ENCODE results near the gene CIART.
"Not testable (repeated sequence)": the region's sequence is repeated elsewhere in the genome, so short reads cannot be mapped to it uniquely, and the experiment has no call there.

CIART gene

GRCh38 chr1:150309758-150310508 lies 27.6 kb downstream of the CIART start:
- DNase-seq (ENCODE audit: low read depth in 2 of 2) = no peak

- no peak for DNase-seq (ENCODE audit: low read depth in 2 of 2)
Observed at GRCh38 chr1:150311762-150312161, 29.4 kb downstream of the CIART start.

- not testable (repeated sequence) for DNase-seq (ENCODE audit: low read depth in 2 of 2)
Observed at GRCh38 chr1:150314691-150315090, 32.3 kb downstream of the CIART start.

- DNase-seq (ENCODE audit: low read depth in 2 of 2) = no peak
Observed at GRCh38 chr1:150320667-150320978, 38.3 kb downstream of the CIART start.

- no peak for DNase-seq (ENCODE audit: low read depth in 2 of 2)
Observed at GRCh38 chr1:150321826-150322166, 39.4 kb downstream of the CIART start.

GRCh38 chr1:150322310-150322709 lies 40.0 kb downstream of the CIART start:
- DNase-seq (ENCODE audit: low read depth in 2 of 2) = no peak

GRCh38 chr1:150332651-150333290 lies 50.4 kb downstream of the CIART start:
- no peak for DNase-seq (ENCODE audit: low read depth in 2 of 2)

Data from stimulated activated CD4-positive, alpha-beta T cell treated with anti-CD3 and anti-CD28 coated beads, Interleukin-1b, Interleukin-23, amount 100 ng/mL, for 1 hour (primary cell).